T-helper 17 cell (primary cell): ENCODE measurements around the gene MRTO4. TPM values are rescaled to one million over a fixed set of nuclear protein-coding genes. Genes with fewer than 3 reads are reported as not detected.
A peak's percentile ranks its signal among the peaks of the same experiment; 100 is the strongest.

ENCODE experiments used
- ATAC-seq: fragments of 150-1000 bp; cut with Tn5 transposase; 2 replicates; pipeline ENCODE4 v1.10.0; 2021; ENCODE audit warnings: mild to moderate bottlenecking, moderate library complexity
- DNase-seq, 3 donors: peaks; one replicate each; pipeline versions ENCODE4 v3.0.0 to v3.0.0-alpha.2; 2020 to 2021
- H3K9me3 ChIP-seq: one replicate; pipeline ENCODE4 v1.7.0; 2013; ENCODE audit warnings: low read length, mild to moderate bottlenecking; ENCODE audit not compliant: control insufficient read depth, poor library complexity, severe bottlenecking
- H3K27ac Mint-ChIP-seq: one replicate; pipeline ENCODE4 v1.8.0; 2022; ENCODE audit warnings: mild to moderate bottlenecking, moderate library complexity, mixed read lengths
- H3K27me3 Mint-ChIP-seq: one replicate; pipeline ENCODE4 v1.8.0; 2022; ENCODE audit warnings: mixed read lengths
- H3K36me3 Mint-ChIP-seq: one replicate; pipeline ENCODE4 v1.8.0; 2022; ENCODE audit warnings: low read depth, mixed read lengths
- H3K4me1 Mint-ChIP-seq: one replicate; pipeline ENCODE4 v1.8.0; 2022; ENCODE audit warnings: mild to moderate bottlenecking, mixed read lengths
- H3K4me3 Mint-ChIP-seq: one replicate; pipeline ENCODE4 v1.8.0; 2022; ENCODE audit warnings: mild to moderate bottlenecking, moderate library complexity, mixed read lengths
- total RNA-seq, 4 donors: library from RNA in 2 of 4; stranded (reverse) in 2 of 4; gene quantifications; one replicate each; pipeline ENCODE4 v1.2.3 and lab custom pipeline; 2022 to 2026

Gene MRTO4
- total RNA-seq = 10 to 100 TPM; 17.0 to 19.8 TPM
- total RNA-seq (lab: John Stamatoyannopoulos, UW) = 17.0 to 66.5 reads per million in 2 donors

GRCh38 chr1:19251305-19252196 lies at the start of gene MRTO4, which contains the start of gene EMC1:
Gene MRTO4 (plus strand): TSS chr1:19251805. CDS start chr1:19251836, 31 bp downstream.
Gene EMC1 (minus strand): TSS chr1:19251524. CDS start chr1:19251509, 15 bp downstream.
- Mint-ChIP-seq H3K27ac (peak within 1 kb of the TSS; percentile 94), H3K27me3 (no peaks in the 10 kb centered on the region), H3K4me1 (peaks cover 26% of the 10 kb centered on the region), H3K36me3 (no peaks in the 10 kb centered on the region), H3K4me3 (peak within 1 kb of the TSS; percentile 91)
- ATAC-seq (peak; percentile 95), DNase-seq (peak; percentile 78 to 89 (median 85))
- no peaks in the 10 kb centered on the region for H3K9me3 ChIP-seq

- Mint-ChIP-seq H3K27me3 (no peaks in the 10 kb centered on the region), H3K4me1 (peaks cover 37% of the 10 kb centered on the region)
- DNase-seq = no peak
These were observed 49.2 kb upstream of the MRTO4 start for GRCh38 chr1:19202396-19202795.

GRCh38 chr1:19203440-19203839 lies 48.2 kb upstream of the MRTO4 start:
- peaks cover 41% of the 10 kb centered on the region for H3K4me1 Mint-ChIP-seq
- DNase-seq = no peak
- no peaks in the 10 kb centered on the region for H3K27me3 Mint-ChIP-seq
- H3K36me3 Mint-ChIP-seq = peaks cover 5% of the 10 kb centered on the region
- ATAC-seq = no peak
- no peak overlapping the region for H3K4me3 Mint-ChIP-seq
- H3K9me3 ChIP-seq = no peaks in the 10 kb centered on the region
- no peak overlapping the region for H3K27ac Mint-ChIP-seq

More at GRCh38 chr1:19202396-19202795, 49.2 kb upstream of the MRTO4 start:
- H3K4me3 Mint-ChIP-seq = peak overlapping the region; percentile 57
- peak overlapping the region; percentile 93 for H3K27ac Mint-ChIP-seq
- ATAC-seq = peak; percentile 83
- no peaks in the 10 kb centered on the region for H3K9me3 ChIP-seq
- H3K36me3 Mint-ChIP-seq = peaks cover 6% of the 10 kb centered on the region

GRCh38 chr1:19204446-19205266 lies 46.9 kb upstream of the MRTO4 start:
- Mint-ChIP-seq H3K27me3 (no peaks in the 10 kb centered on the region), H3K4me3 (no peak overlapping the region), H3K4me1 (peaks cover 46% of the 10 kb centered on the region), H3K36me3 (peaks cover 2% of the 10 kb centered on the region), H3K27ac (peak overlapping the region; percentile 9)
- ATAC-seq = no peak
- no peak for DNase-seq
- no peaks in the 10 kb centered on the region for H3K9me3 ChIP-seq

- peak overlapping the region; percentile 9 for H3K27ac Mint-ChIP-seq
- H3K27me3 Mint-ChIP-seq = no peaks in the 10 kb centered on the region
- H3K4me3 Mint-ChIP-seq = no peak overlapping the region
- H3K4me1 Mint-ChIP-seq = peaks cover 49% of the 10 kb centered on the region
- no peak for DNase-seq
- no peak for ATAC-seq
- no peaks in the 10 kb centered on the region for H3K9me3 ChIP-seq
- H3K36me3 Mint-ChIP-seq = peaks cover 5% of the 10 kb centered on the region
These were observed 46.2 kb upstream of the MRTO4 start for GRCh38 chr1:19205403-19205802.

GRCh38 chr1:19205845-19206244 lies 45.8 kb upstream of the MRTO4 start:
- Mint-ChIP-seq H3K4me3 (no peak overlapping the region), H3K36me3 (peaks cover 5% of the 10 kb centered on the region), H3K27ac (no peak overlapping the region), H3K4me1 (peaks cover 53% of the 10 kb centered on the region), H3K27me3 (no peaks in the 10 kb centered on the region)
- ATAC-seq = no peak
- no peak for DNase-seq
- no peaks in the 10 kb centered on the region for H3K9me3 ChIP-seq

GRCh38 chr1:19206947-19207346 lies 44.7 kb upstream of the MRTO4 start:
- no peak for ATAC-seq
- no peak for DNase-seq
- peaks cover 5% of the 10 kb centered on the region for H3K36me3 Mint-ChIP-seq
- H3K4me1 Mint-ChIP-seq = peaks cover 57% of the 10 kb centered on the region
- no peak overlapping the region for H3K27ac Mint-ChIP-seq
- H3K9me3 ChIP-seq = no peaks in the 10 kb centered on the region
- H3K4me3 Mint-ChIP-seq = peak overlapping the region; percentile 28
- no peaks in the 10 kb centered on the region for H3K27me3 Mint-ChIP-seq

GRCh38 chr1:19208710-19209438 lies 42.7 kb upstream of the MRTO4 start:
- no peaks in the 10 kb centered on the region for H3K9me3 ChIP-seq
- ATAC-seq (no peak), DNase-seq (no peak)
- H3K27ac Mint-ChIP-seq = peak overlapping the region; percentile 99
- no peaks in the 10 kb centered on the region for H3K27me3 Mint-ChIP-seq
- H3K36me3 Mint-ChIP-seq = peaks cover 5% of the 10 kb centered on the region
- peak overlapping the region; percentile 99 for H3K4me3 Mint-ChIP-seq
- H3K4me1 Mint-ChIP-seq = peaks cover 58% of the 10 kb centered on the region

- peak overlapping the region; percentile 99 for H3K27ac Mint-ChIP-seq
- DNase-seq (peak in 1 of 3 donors; percentile 29), ATAC-seq (peak; percentile 27)
- no peaks in the 10 kb centered on the region for H3K9me3 ChIP-seq
- peak overlapping the region; percentile 99 for H3K4me3 Mint-ChIP-seq
- no peaks in the 10 kb centered on the region for H3K27me3 Mint-ChIP-seq
- peaks cover 5% of the 10 kb centered on the region for H3K36me3 Mint-ChIP-seq
- H3K4me1 Mint-ChIP-seq = peaks cover 54% of the 10 kb centered on the region
These were observed 42.1 kb upstream of the MRTO4 start for GRCh38 chr1:19209439-19209989.

GRCh38 chr1:19209990-19210771 lies 41.4 kb upstream of the MRTO4 start, which contains the start of gene UBR4:
Gene UBR4 (minus strand): TSS chr1:19210266. CDS start chr1:19210248, 18 bp downstream.
- Mint-ChIP-seq H3K36me3 (peaks cover 3% of the 10 kb centered on the region), H3K4me3 (peak within 1 kb of the TSS; percentile 99), H3K27ac (peak within 1 kb of the TSS; percentile 99), H3K4me1 (peaks cover 47% of the 10 kb centered on the region), H3K27me3 (no peaks in the 10 kb centered on the region)
- ATAC-seq (peak; percentile 89), DNase-seq (peak; percentile 95 to 96 (median 96))
- H3K9me3 ChIP-seq = no peaks in the 10 kb centered on the region

- Mint-ChIP-seq H3K4me3 (peak overlapping the region; percentile 99), H3K4me1 (peaks cover 40% of the 10 kb centered on the region), H3K36me3 (peaks cover 3% of the 10 kb centered on the region), H3K27ac (peak overlapping the region; percentile 99), H3K27me3 (no peaks in the 10 kb centered on the region)
- no peaks in the 10 kb centered on the region for H3K9me3 ChIP-seq
- ATAC-seq (no peak), DNase-seq (no peak)
These were observed 40.6 kb upstream of the MRTO4 start for GRCh38 chr1:19210772-19211549.
